NB4 (cell line): ENCODE results near the gene FRK.
"Not testable (repeated sequence)": the region's sequence is repeated elsewhere in the genome, so short reads cannot be mapped to it uniquely, and the experiment has no call there.

Experiments used
- DNase-seq: peaks from one replicate; pipeline ENCODE4 v3.0.0; 2010; ENCODE audit warnings: low read depth
- H3K4me3 ChIP-seq: one replicate; pipeline ENCODE4 v1.5.1; 2011; ENCODE audit warnings: mild to moderate bottlenecking, low read depth, low read length, moderate library complexity
- MYC ChIP-seq: IDR thresholded peaks from 2 replicates; pipeline ENCODE4 v1.6.1; 2011; ENCODE audit warnings: low read depth, low read length
- POLR2A ChIP-seq: IDR thresholded peaks from 2 replicates; pipeline ENCODE4 v1.6.1; 2011; ENCODE audit warnings: mild to moderate bottlenecking; ENCODE audit not compliant: insufficient read length; ENCODE audit errors: extremely low read depth
- TF ChIP-seq, protein P1 (sequence below): IDR thresholded peaks from one replicate; pipeline ENCODE4 v1.5.1; 2012; ENCODE audit warnings: low read depth, low read length
- TF ChIP-seq, protein P2 (sequence below): IDR thresholded peaks from 2 replicates; pipeline ENCODE4 v1.6.1; 2011; ENCODE audit warnings: low read depth, low read length

The FRK gene

GRCh38 chr6:116101790-116102189 is 41.1 kb upstream of the FRK start:
- H3K4me3 ChIP-seq = peak overlapping the region; percentile 68
- TF ChIP-seq MYC = no peak
- no peak for TF ChIP-seq POLR2A
- TF ChIP-seq, protein P1, sequence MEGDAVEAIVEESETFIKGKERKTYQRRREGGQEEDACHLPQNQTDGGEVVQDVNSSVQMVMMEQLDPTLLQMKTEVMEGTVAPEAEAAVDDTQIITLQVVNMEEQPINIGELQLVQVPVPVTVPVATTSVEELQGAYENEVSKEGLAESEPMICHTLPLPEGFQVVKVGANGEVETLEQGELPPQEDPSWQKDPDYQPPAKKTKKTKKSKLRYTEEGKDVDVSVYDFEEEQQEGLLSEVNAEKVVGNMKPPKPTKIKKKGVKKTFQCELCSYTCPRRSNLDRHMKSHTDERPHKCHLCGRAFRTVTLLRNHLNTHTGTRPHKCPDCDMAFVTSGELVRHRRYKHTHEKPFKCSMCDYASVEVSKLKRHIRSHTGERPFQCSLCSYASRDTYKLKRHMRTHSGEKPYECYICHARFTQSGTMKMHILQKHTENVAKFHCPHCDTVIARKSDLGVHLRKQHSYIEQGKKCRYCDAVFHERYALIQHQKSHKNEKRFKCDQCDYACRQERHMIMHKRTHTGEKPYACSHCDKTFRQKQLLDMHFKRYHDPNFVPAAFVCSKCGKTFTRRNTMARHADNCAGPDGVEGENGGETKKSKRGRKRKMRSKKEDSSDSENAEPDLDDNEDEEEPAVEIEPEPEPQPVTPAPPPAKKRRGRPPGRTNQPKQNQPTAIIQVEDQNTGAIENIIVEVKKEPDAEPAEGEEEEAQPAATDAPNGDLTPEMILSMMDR = no peak
- DNase-seq = peak; percentile 19

DNA sequence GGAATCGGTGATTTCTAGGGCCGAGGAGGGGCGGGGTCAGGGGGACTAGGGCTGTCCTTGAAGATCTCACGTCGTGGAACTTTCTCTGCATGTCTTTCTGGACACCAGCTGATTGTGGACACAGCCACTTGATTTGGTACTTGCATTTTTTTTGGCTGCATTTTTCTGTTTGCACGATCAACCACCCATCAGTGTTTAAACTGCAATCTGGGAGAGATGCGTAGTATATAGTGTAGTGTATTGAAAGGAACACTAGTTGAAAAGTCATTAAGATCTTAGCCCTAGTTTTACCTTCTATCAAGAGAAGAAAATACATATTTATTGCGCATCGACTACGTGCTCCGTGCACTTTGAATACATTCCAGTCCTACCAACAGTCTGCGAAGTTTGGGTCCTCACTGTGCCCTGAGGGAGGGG is 40.6 kb upstream of the FRK start:
- TF ChIP-seq MYC = no peak
- no peak for TF ChIP-seq POLR2A
- TF ChIP-seq, protein P1 = no peak
- TF ChIP-seq, protein P2, sequence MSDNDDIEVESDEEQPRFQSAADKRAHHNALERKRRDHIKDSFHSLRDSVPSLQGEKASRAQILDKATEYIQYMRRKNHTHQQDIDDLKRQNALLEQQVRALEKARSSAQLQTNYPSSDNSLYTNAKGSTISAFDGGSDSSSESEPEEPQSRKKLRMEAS = no peak

DNA sequence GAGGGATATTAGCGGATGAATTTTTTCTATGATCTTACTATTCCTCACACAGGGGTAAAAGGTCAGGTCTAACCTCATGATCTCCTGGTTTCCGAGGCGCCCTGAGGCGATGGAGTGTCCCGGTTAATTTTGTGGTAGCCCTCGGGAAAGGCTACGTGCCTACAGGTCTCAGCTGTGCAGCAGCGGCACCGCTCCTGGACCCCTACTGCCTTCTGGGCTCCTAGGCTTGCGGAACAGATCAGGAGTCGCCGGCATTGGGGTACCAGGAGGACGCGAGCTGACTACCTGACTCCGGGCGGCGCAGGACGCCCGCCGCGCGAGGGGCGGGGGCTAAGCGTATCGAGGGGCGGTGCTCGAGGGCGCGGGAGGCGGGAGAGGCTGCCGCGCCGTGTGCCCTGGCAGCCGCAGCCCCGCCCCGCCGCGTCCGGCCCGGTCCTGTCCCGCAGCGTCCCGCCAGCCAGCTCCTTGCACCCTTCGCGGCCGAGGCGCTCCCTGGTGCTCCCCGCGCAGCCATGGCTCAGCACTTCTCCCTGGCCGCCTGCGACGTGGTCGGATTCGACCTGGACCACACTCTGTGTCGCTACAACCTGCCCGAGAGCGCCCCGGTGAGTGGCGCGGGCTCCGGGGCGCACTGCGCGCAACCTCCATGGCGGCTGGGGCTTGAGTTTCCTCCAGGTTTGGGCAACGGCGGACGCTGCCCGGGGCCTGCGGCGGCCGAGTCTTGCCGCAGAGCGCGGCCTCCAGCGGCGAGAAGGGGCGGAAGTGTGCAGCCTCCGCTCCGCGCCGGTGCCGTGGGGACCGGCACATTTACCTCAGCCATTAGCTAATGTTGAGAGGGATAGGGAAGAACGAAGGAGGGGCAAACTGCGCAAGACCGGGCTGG is 40.0 kb upstream of the FRK start, which contains the start of gene NT5DC1:
Gene NT5DC1, plus strand, starts transcription at position 435 of the 883 bp plus-strand sequence. Its CDS starts 78 bp downstream, at position 513.
- TF ChIP-seq, protein P2 = no peak; the same call in 1 of the 2 replicates
- TF ChIP-seq POLR2A (peak; percentile 62), MYC (peak; percentile 13; the same call in 1 of the 2 replicates)
- TF ChIP-seq, protein P1 = no peak
- peak; percentile 89 for DNase-seq
- peak within 1 kb of the TSS; percentile 68 for H3K4me3 ChIP-seq

More for the DNA sequence above, 40.6 kb upstream of the FRK start:
- peak overlapping the region; percentile 68 for H3K4me3 ChIP-seq
- no peak for DNase-seq

- DNase-seq = no peak
- no peak overlapping the region for H3K4me3 ChIP-seq
- TF ChIP-seq MYC (no peak), POLR2A (no peak)
- TF ChIP-seq, protein P2 = no peak
- TF ChIP-seq, protein P1 = no peak
These were observed 38.3 kb upstream of the FRK start for GRCh38 chr6:116099036-116099435.

DNA sequence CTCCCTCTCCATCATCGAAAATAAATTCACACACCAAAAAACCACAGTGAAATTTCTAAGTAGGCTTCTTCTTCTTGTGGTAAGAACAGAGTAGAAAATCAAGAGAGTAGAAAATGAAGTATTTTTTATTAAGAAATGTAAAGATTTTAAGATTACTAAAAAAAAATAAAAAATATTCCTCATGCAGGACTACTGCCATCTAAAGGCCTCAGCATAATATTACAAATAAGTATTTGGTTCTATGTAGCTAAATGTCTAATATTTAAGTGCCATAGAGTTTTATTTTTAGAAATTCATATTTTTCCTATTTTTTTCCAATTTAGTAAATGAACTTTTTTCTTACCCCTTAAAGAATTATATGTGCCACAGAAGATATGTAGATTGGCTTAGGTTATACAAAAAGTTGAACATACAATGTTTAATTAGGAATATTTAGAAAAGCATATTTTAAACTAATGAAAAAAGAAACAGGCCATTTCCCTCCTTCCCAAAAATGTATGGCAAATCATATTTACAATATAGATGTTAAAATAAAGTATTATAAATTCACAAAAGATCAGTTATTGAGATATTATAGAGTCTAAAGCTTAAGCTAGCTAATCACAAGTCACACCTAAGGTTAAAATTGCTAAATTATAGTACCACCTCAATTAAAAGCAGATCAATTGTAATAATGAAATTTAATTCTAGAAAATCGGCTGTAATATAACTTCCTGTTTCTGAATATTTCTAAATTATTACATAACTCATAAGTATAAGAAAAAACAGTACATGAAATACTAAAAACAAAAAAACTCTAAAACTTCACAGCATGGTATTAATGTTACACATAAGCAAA is 36.5 kb upstream of the FRK start:
- TF ChIP-seq POLR2A = no peak
- TF ChIP-seq MYC = no peak
- TF ChIP-seq, protein P1 = no peak
- TF ChIP-seq, protein P2 = no peak

GRCh38 chr6:116096048-116096759 is 35.5 kb upstream of the FRK start:
- H3K4me3 ChIP-seq, DNase-seq: not testable (repeated sequence)

More for the DNA sequence above, 36.5 kb upstream of the FRK start:
- H3K4me3 ChIP-seq = no peak overlapping the region
- DNase-seq = no peak
